Activated CD4-positive, alpha-beta T cell treated with anti-CD3 and anti-CD28 coated beads for 24 hours (primary cell): ENCODE results near the gene ATG2B.
"Not testable (repeated sequence)": the region's sequence is repeated elsewhere in the genome, so short reads cannot be mapped to it uniquely, and the experiment has no call there.

Experiments
- DNase-seq, 2 donors: peaks; one replicate each; pipeline ENCODE4 v3.0.0-alpha.2; 2020; ENCODE audit warnings: low read depth in 2 of 2

ATG2B gene

DNA sequence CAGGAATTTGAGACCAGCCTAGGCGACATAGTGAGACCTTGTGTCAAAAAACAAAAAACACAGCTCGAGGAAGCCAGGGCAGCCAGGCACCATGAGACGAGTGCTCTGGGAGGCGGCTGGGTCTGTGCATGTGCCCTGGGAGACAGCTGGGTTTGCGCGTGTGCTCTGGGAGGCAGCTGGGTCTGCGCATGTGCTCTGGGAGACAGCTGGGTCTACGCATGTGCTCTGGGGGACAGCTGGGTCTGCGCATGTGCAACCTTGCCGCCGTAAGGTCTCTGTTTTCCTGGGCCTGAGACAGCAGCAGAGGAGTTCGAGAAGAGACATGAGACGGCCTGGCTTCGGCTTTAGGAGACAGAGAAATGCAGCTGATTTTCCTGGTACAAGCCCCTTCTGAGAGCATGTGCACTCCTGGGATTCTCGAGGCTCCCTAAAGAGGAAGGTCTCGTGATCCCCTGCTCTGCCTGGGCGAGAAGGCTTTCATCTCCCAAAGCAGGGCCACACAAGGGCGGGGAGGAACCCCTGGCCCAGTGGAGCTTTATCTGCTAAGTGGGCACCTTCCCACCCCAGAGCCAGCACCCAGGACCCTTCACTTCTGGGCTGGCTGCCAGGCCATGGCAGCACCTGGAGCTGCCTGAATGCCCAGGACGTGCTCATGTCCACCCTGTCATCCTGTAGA lies 110.7 kb downstream of the ATG2B start:
- DNase-seq = no peak

DNA sequence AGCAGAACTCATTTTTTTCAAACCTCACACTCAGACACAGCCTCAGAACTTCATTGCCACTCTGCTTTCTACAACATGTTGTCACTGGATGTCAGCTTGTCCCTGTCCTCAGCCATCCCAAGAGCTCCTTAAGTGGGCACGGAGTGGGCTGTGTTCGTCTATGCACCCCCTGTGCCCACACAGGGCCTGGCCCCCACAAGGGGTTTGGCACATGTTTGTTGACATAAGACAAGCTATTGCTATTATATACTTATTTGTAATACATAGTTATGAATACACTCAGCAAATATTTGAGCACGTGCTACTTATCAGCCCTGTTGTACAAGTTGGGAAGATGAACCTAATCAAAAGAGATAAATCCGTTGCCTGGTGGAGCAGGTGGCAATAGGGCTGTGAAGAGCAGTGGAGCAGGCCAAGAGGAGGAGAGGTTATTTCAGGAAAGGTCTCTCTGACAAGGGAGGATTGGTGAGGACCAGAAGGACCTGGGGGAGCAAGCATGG lies 111.4 kb downstream of the ATG2B start:
- DNase-seq = no peak

DNA sequence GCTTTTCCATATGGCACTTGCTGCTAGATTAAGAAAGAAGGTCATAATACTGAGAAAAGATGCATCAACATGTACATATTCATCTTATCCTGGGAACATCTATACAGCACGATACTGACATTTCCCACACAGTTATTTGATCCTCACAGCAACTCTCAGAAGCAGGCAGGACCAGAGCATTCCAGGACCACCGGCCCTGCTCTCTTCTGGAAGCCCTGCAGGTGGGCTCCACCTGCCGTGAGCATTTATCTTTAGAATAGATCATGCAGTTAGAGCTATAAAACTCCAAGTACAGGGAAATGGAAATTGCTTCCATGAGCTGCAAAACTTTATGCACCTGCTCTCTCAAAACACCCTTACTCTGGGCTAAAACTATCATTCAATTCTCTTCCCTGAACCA lies 112.7 kb downstream of the ATG2B start:
- DNase-seq = no peak

DNA sequence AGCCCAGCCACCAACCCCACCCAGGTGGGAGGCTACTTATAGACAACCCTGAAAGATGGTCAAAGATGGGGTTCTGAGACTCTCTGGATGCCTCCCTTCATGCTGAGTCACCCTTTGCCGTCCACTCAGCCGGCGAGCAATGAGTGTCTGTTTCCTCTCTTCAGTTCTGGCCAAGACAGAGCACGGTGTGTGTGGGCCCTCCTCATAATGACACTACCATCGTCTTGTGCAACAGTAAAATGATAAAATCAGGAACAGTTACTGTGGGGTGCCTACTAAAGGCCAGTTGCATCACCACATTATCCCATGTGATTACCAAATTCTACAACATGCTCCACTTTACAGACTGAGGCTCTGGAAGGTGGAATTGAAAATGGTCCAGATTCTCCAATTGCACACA lies 114.1 kb downstream of the ATG2B start:
- DNase-seq = no peak

DNA sequence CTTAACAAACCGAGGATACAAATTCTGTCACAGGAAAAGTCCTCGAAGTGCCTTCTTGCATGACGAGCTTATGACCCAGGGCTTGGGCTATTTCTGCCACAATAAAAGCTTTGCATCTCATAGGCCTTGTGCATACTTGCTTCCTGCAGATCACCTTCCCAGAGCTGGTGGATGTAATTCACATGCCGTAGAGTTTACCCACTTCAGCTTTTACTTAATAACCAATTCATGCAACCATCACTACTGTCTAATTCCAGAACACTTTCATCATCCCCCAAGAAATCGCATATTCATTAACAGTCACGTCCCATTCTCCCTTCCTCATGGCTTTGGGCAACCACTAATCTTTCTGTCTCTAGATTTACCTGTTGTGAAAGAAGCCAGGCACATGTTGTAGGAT lies 116.1 kb downstream of the ATG2B start:
- no peak for DNase-seq

DNA sequence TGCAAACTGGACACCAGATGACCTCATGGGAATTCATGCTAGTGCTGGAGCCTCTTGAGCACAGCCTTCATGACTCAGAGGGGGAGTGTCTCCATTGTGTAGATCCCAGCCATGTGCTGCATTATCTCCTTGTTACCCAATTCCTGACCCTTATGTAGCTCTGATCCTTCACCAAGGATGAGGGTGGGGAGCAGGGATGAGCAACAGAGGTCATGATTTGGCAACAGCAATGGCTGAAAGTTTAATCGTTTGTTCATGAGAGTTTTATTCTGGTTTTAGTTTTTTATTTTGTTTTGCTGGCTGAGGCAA lies 116.6 kb downstream of the ATG2B start:
- no peak for DNase-seq

DNA sequence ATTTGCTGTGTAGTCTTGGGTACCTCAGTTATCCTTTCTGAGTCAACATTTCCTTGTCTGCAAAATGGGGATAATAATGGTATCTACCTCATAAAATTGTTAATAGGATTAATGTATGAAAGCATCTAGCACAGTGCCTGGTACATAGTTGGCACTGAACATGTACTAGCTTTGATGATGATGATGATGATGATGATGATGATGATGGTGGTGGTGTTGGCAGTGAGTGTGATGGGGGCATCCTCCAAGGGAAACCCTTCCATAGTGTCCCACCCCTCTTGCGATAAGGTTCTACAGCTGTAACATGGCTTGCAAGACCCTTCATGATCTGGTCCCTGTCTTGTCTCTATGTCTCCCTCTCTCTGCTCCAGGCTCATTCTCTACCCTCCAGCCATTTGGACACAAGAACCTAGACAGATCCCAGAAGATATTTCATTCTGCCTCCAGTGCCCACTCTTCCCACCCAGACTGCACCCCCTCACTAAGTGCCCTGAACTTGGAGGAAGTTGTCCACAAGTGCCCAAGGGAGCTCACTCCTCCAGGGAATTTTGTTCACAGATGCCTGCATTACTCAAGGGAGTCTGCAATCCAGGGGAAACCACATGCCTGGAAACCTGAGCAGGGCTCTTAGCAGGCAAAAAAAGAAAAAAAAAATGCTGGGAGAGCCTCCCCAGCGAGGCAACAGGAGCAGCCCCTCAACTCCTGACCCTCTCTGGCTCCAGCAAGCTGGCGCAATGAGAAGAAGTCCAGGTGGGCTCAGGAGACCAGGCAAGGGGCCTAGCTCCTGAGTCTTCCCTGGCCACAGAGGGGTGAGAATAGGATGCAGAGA lies 117.2 kb downstream of the ATG2B start:
- no peak for DNase-seq

DNA sequence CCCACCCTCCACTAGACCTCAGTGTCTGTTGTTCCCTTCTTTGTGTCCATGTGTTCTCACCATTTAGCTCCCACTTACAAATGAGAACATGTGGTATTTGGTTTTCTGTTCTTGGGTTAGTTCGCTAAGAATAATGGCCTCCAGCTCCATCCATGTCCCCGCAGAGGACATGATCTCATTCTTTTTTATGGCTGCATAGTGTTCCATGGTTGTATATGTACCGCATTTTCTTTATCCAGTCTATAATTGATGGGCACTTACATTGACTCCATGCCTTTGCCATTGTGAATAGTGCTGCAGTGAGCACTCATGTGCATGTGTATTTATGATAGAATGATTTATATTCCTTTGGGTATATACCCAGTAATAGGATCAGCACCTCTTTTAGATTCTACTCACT lies 118.1 kb downstream of the ATG2B start:
- not testable (repeated sequence) for DNase-seq

DNA sequence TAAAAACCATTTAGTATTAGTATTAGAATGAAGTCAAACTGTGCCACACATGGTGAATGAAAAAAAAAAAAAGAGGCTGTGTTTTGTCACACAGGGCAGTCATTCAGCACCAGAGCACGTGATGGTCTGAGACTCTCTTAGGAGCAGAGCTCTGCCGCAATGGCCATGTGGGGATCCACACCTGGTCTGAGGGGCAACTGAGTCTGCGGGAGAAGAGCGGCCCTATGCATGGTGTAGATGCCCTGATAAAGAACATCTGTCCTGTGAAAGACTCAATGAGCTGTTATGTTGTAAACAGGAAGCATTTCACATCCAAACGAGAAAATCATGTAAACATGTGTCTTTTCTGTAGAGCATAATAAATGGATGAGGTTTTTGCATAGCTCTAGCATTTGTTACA lies 119.4 kb downstream of the ATG2B start:
- DNase-seq = no peak

DNA sequence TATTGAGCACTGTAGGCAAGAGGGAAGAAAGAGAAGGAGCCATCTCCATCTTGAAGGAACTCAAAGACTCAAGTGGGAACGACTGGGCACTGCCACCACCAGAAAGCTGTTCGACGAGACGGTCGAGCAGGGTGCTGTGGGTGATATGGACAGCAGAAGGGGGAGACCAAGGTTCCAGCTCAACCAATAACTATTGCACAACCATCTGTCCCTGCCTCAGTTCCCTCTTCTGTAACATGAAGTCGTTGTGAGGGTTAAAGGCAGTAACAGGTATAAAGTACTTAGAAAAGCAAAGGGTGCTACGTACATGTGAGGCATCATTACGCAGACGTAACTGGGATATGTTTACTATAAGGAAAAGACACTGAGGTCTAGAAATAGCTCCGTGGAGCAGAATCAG lies 121.0 kb downstream of the ATG2B start:
- DNase-seq = no peak

DNA sequence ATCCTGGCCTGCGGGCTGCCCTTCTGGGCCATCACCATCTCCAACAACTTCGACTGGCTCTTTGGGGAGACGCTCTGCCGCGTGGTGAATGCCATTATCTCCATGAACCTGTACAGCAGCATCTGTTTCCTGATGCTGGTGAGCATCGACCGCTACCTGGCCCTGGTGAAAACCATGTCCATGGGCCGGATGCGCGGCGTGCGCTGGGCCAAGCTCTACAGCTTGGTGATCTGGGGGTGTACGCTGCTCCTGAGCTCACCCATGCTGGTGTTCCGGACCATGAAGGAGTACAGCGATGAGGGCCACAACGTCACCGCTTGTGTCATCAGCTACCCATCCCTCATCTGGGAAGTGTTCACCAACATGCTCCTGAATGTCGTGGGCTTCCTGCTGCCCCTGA lies 122.5 kb downstream of the ATG2B start:
- no peak for DNase-seq

DNA sequence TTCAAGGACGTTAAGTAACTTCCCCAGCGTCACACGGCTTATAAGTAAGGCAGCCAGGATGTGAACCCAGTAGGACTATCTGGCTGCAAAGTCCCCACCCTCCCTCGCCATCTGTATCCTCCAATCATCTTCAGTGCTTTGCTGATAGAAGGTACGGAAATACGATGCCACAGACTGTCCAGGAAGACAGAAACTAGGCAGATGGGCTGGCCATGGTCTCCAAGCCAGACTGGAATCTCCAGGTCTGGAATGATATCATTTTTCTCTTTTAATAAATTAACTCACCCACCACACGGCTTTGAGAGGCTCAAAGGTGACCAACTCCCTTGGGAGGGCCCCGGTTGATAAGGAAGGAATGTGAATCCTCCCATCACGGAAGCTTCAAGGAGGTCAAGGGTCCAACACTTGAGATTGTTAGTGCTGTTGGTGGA lies 123.4 kb downstream of the ATG2B start:
- no peak for DNase-seq

DNA sequence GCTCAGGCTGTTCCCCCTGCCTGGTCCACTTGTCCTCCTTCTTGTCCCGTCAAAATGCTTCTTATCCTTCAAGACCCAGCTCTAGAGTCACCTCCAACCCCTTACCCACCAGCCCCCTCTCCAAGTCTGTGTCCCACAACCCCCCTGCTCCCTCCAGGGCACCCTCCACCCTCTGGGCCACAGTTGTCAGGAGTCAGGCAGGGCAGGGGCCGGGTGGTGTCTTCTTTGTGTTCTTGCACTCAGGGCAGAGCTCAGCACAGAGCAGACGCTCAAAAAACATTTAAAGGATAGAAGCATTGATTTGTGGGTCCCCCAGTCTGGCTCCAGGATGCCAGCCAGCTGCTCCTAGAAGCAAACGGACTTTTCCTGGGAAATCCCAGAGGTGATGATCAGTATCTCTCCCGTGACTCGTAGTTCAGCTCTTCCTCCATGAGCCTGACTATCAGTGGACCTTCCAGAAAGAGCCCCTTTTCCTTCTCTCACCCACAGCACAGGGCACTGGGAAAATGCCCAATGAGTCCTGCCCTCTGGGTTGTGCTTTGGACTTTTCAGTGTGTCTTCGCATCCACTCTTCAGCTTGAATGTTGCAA lies 124.4 kb downstream of the ATG2B start:
- no peak for DNase-seq

DNA sequence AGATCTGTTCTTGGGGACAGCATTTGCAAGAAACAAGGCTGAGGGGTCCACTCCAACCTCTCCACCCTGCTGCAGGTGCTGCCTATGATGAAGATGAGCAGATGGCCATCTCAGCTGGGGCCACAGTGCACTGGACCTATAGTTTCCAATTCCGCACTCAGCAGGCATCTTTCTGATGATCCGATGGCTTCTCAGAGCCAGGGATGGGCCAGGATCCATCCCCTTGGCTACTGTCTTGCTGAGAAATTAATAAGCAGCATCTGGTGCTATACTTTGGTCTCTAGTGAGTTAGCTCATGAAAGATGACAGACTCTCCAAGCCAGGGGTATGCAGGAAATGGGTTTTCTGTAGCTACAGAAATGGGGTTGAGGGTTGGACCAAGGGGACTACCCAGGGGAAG lies 125.5 kb downstream of the ATG2B start:
- DNase-seq = no peak

DNA sequence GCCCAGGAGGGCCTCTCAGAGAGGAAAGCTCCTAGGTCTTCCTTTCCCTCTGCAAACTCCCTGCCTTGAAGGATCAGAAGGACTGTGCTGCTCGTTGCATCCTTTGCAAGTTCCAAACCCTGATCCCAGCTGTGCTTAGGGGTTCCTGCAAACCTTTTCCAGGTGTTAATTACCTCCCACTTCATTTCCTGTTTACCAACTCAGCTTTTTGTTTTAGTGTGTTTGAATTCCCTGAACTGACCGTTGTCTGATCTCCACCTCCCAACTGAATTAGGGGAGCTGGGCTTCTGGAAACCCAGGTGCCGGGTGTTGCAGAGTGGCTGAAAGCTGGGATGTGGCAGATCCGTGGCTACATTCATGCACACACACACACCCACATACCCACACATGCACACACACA lies 127.7 kb downstream of the ATG2B start:
- DNase-seq = no peak

DNA sequence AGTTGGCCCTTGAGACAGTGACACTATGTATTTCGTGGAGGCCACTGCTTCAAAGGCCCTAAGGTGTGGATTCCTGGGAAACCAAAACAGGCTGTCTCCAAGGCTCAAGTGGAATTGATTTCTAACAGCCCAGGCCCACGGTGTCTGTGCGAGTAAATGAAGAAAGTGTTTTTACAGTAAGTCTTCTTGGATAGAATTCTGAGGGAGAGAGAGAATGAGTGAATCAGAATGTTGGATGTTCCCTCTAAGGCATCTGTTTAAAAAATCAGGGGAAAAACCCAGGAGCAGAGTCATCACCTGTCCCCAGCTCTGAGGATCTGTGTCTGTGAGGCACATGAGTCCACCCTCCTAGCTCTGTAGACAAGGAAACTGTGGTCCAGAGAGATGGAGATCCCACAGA lies 129.5 kb downstream of the ATG2B start:
- no peak for DNase-seq

DNA sequence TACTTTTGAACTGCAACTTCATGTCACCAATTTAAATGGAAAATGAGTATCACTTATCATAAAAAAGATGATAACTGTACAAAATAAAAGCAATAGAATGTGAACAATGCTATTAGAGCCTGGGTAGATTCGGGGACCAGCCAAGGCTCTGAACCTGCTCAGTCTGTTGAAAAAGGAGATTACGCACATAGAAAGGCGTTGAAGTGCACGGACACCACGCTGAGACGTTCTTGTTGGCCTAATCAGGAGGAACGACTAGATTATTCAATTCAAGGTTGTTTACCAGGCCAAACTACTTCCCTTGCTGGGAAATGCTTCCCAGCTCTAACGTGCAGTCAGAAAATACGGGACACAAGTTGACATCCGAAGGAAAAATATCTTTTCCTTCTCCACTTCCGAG lies 130.6 kb downstream of the ATG2B start:
- DNase-seq = no peak

DNA sequence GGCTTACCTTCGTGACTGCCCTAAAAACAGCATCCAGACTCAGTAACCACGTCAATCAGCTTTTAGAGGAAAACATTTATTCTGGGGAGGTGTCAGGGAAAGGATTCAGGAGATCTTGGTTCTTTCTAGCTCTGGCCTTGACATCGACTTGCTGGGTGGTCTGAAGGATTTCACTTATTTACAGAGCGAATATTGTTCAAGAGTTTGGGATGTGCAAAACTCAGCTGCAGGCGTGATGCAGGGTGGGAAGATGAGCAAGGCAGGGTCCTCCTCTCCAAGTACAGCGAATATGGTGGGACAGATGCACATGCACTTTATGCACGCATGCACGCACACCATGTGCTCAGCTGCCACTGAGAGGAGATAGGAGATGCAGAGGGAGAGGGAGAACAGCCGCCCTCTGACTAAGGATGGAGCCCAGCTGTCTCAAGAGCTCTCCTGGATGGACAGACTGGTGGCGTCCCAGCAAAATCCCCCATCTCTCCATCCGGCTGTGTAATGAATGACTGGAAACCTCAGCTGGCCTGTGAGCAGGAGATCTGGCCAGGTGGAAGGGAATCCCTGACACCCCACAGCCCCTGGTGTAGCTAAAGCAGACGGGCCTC lies 131.5 kb downstream of the ATG2B start:
- DNase-seq = no peak

DNA sequence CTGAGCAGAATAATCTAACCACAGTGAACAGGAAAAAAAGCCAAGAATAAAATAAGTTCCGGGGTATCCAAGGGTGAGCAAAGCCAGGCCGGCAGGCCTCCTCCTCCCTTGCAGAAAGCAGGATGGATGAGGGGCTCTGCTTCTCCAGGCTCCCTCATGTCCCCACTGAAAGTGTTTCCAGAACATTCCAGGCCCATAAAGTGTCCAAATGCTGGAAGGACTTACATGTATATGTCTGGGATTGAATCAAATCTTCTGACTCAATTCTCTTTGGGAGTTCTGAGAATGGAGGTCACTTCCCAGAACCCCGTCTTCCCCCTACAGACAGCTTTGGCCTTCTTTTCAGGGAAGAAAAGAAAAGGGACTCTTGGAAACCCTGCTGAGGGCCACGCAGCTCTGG lies 132.1 kb downstream of the ATG2B start:
- DNase-seq = no peak

DNA sequence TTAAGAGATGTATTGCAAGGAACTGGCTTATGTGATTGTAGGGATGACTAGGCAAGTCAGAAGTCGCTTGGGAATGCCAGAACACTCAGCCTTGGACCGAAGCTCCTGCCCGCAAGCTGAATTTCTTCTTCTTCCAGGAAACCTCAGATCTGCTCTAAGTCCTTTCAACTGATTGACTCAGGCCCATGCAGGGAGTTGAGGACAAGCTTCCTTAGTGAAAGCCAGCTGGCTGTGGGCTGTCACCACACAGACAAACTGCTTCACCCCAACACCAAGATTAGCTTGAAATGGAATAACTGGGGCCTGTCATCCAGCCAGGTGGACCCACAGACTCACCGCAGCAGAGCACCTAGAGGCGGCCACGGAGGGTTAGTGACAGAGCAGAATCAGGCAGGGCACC lies 133.8 kb downstream of the ATG2B start:
- DNase-seq = no peak
